Ovary (tissue), 3 donors: ENCODE results near the gene C1QTNF4.

ENCODE experiments used
- EP300 ChIP-seq: sonication (generic); formaldehyde crosslinking; IDR thresholded peaks from one replicate; pipeline ENCODE4 v1.6.1; 2017; ENCODE audit warnings: antibody characterized with exemption
- TF ChIP-seq, protein P1 (sequence below), 3 donors: fragments of 450-650 bp in 2 of 3; fragments of 200-600 bp in 1 of 3; IDR thresholded peaks; one replicate each; pipeline versions ENCODE4 v1.5.1 to v1.8.0; 2016 to 2022; ENCODE audit warnings: antibody characterized with exemption in 3 of 3, mild to moderate bottlenecking in 1 of 3
- donor health status: DM: no; HTN: no; CAD: no.

DNA sequence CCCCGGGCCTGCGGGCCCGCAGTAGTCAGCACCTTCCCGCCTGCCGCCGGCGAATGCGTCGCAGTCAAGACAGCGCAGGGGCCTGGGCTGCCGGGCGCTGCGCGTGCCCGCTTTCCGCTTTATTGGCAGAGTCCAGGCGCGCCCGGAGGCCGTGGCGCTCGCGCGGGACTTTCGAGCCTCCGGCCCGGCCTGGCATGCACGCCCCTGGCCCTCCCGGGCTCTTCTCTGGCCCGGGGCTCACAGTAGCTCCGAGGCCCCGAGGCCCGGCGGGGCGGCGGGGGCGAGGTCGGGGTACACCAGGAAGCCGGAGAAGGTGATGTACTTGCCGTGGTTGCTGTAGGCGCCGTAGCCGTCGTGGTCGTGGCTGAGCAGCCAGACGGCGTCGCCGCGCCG is 4.6 kb downstream of the C1QTNF4 start:
- no peak for TF ChIP-seq EP300
- TF ChIP-seq, protein P1, sequence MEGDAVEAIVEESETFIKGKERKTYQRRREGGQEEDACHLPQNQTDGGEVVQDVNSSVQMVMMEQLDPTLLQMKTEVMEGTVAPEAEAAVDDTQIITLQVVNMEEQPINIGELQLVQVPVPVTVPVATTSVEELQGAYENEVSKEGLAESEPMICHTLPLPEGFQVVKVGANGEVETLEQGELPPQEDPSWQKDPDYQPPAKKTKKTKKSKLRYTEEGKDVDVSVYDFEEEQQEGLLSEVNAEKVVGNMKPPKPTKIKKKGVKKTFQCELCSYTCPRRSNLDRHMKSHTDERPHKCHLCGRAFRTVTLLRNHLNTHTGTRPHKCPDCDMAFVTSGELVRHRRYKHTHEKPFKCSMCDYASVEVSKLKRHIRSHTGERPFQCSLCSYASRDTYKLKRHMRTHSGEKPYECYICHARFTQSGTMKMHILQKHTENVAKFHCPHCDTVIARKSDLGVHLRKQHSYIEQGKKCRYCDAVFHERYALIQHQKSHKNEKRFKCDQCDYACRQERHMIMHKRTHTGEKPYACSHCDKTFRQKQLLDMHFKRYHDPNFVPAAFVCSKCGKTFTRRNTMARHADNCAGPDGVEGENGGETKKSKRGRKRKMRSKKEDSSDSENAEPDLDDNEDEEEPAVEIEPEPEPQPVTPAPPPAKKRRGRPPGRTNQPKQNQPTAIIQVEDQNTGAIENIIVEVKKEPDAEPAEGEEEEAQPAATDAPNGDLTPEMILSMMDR (IDR thresholded peaks at IDR 0.05) = no peak
